Calu3 (cell line): ENCODE results near the gene TRIM33. TPM values are rescaled to one million over a fixed set of nuclear protein-coding genes. Genes with fewer than 3 reads are reported as not detected.

Experiments
- Bru-seq: library from RNA; stranded (reverse); fragments of 400-500 nt; gene quantifications from one replicate; lab custom pipeline; 2021; lab: Mats Ljungman, UMichigan
- BruChase-seq, 2 experiments: library from RNA; stranded (reverse); fragments of 400-500 nt; gene quantifications; one replicate each; lab custom pipeline; 2021; lab: Mats Ljungman, UMichigan
- BruUV-seq: library from RNA; stranded (reverse); fragments of 400-500 nt; replicated peaks from 2 replicates; lab custom pipeline; 2021; lab: Mats Ljungman, UMichigan
- CTCF ChIA-PET: fragments of 300-600 bp; sonication (Branson Sonifier 250); formaldehyde crosslinking; loops from one replicate; lab custom pipeline; 2022; ENCODE audit warnings: antibody characterized with exemption; lab: Charles Lee
- DNase-seq: peaks from one replicate; pipeline ENCODE4 v3.0.0; 2022
- H3K27ac Mint-ChIP-seq: one replicate; pipeline ENCODE4 v1.8.0; 2022; ENCODE audit warnings: mixed read lengths; ENCODE audit not compliant: unreplicated experiment
- H3K27me3 Mint-ChIP-seq: one replicate; pipeline ENCODE4 v1.8.0; 2022; ENCODE audit warnings: mixed read lengths; ENCODE audit not compliant: unreplicated experiment
- H3K36me3 Mint-ChIP-seq: one replicate; pipeline ENCODE4 v1.8.0; 2022; ENCODE audit warnings: mild to moderate bottlenecking, moderate library complexity, mixed read lengths; ENCODE audit not compliant: insufficient read depth, unreplicated experiment
- H3K4me1 Mint-ChIP-seq: one replicate; pipeline ENCODE4 v1.8.0; 2022; ENCODE audit warnings: mild to moderate bottlenecking, low read depth, mixed read lengths; ENCODE audit not compliant: unreplicated experiment
- H3K4me3 Mint-ChIP-seq: one replicate; pipeline ENCODE4 v1.8.0; 2022; ENCODE audit warnings: mild to moderate bottlenecking, low read depth, moderate library complexity, mixed read lengths; ENCODE audit not compliant: unreplicated experiment
- H3K9me3 Mint-ChIP-seq: one replicate; pipeline ENCODE4 v1.8.0; 2022; ENCODE audit warnings: low read depth, mixed read lengths; ENCODE audit not compliant: unreplicated experiment
- intact Hi-C: fragments of 100-400 bp; cut with micrococcal nuclease; formaldehyde crosslinking; loops from one replicate; pipeline ENCODE4 v1.10.0; 2022; ENCODE audit not compliant: unreplicated experiment
- long read RNA-seq: library from polyadenylated mRNA; stranded (forward); transcript quantifications from one replicate; pipeline ENCODE4 v2.0.0, GENCODE V29; 2022
- total RNA-seq: library from RNA; stranded (reverse); gene quantifications from 2 replicates; pipeline ENCODE4 v1.2.3, GENCODE V29; 2022
- TF ChIP-seq, protein P1 (sequence below): fragments of 200-600 bp; IDR thresholded peaks from one replicate; pipeline ENCODE4 v1.8.0; 2022; ENCODE audit warnings: antibody characterized with exemption; ENCODE audit not compliant: unreplicated experiment

The TRIM33 gene
- total RNA-seq (42.0 and 46.8 TPM in 2 replicates), Bru-seq, nascent RNA (percentile 93 among the genes with signal in this experiment), BruChase-seq, experiment 1, labeled RNA remaining after a 6-hour chase (percentile 79 among the genes with signal in this experiment), BruChase-seq, experiment 2, labeled RNA remaining after a 2-hour chase (percentile 83 among the genes with signal in this experiment)
- long read RNA-seq, full-length matches to known transcripts: 23 of 42 reads
- long read RNA-seq, partial matches to known transcripts: 8 of 42 reads
- long read RNA-seq, other reads (novel, unspliced or antisense): 11 of 42 reads

DNA sequence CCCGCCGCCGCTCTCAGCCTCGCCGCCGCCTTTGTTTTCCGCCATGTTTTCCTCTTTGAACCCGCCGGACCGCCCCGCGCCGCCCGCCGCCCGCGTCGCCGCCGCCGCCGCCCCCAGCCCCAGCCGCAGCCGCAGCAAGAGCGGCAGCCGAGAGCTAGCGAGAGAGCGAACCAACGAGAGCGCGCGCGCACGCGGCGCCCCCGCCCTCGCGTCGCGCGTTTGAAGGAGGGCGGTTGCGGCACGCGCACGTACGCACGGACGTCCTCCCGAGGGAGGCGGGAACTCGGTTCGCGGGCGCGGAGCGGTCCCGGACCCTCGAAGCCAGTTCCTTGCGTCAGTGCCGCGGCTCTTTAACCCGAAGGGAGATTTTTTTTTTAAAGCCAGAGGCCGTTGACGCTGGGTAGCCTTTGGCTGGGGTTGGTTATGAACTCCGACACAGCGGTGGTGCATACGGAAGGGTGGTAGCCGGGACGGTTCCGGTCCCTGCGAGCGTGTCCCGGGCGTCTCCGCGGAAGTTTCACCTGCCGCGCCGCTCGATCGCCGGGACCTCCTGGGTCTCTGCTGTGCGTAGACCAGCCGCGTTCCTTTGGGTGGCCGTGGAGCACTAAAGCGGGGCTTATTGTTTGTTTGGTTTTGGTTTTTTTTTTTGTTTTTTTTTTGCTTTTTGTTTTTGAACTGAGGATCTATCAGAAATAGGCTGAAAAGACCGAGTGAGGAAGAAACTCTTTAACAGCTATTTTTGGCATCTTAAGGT is at the start of gene TRIM33:
TSS of gene TRIM33 (minus strand) at position 172 of the 754 bp plus-strand sequence. CDS start at position 45, 127 bp downstream.
- TSS peak; percentile 95 for BruUV-seq
- peaks cover 57% of the 10 kb centered on the region for H3K36me3 Mint-ChIP-seq
- intact Hi-C loops: no loop called here
- CTCF ChIA-PET: interaction anchor here (0.6 to 1.1 kb wide), 3 partner anchors 43 to 274 kb away, joined by 3 to 4 read pairs (median 3); no protein-coding TSS in a partner anchor
- peak within 1 kb of the TSS; percentile 89 for H3K4me3 Mint-ChIP-seq
- H3K27ac Mint-ChIP-seq: peak within 1 kb of the TSS; percentile 94
- no peaks in the 10 kb centered on the region for H3K9me3 Mint-ChIP-seq
- TF ChIP-seq, protein P1, sequence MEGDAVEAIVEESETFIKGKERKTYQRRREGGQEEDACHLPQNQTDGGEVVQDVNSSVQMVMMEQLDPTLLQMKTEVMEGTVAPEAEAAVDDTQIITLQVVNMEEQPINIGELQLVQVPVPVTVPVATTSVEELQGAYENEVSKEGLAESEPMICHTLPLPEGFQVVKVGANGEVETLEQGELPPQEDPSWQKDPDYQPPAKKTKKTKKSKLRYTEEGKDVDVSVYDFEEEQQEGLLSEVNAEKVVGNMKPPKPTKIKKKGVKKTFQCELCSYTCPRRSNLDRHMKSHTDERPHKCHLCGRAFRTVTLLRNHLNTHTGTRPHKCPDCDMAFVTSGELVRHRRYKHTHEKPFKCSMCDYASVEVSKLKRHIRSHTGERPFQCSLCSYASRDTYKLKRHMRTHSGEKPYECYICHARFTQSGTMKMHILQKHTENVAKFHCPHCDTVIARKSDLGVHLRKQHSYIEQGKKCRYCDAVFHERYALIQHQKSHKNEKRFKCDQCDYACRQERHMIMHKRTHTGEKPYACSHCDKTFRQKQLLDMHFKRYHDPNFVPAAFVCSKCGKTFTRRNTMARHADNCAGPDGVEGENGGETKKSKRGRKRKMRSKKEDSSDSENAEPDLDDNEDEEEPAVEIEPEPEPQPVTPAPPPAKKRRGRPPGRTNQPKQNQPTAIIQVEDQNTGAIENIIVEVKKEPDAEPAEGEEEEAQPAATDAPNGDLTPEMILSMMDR: no peak
- no peaks in the 10 kb centered on the region for H3K27me3 Mint-ChIP-seq
- peaks cover 34% of the 10 kb centered on the region for H3K4me1 Mint-ChIP-seq
- DNase-seq: peak; percentile 87

DNA sequence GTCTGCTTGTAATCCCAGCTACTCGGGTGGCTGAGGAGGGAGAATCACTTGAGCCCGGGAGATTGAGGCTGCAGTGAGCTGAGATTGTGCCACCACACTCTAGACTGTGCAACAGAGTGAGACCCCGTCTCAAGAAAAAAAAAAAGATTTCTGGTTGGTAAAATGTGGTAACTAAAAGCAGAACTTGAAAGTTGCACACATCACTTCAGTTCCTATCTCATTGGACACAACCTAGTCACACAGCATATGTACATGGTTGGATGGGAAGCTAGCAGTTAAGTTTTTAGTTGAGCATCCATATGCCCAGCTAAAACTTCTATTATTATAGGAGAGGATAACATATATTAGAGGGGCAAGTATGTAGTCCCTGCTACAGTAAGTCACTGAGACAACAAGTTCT is 48.4 kb upstream of the TRIM33 start:
- CTCF ChIA-PET: no interaction called here
- TF ChIP-seq, protein P1: no peak
- no peak overlapping the region for H3K27ac Mint-ChIP-seq
- no peak for DNase-seq
- intact Hi-C loops: loop anchor here (2.0 kb wide), 1 partner anchor 213 kb away; no protein-coding TSS in a partner anchor
- H3K36me3 Mint-ChIP-seq: peaks cover 5% of the 10 kb centered on the region
- peaks cover 2% of the 10 kb centered on the region for H3K9me3 Mint-ChIP-seq
- no peaks in the 10 kb centered on the region for H3K4me1 Mint-ChIP-seq
- no TSS peak for BruUV-seq
- no peak overlapping the region for H3K4me3 Mint-ChIP-seq
- no peaks in the 10 kb centered on the region for H3K27me3 Mint-ChIP-seq

DNA sequence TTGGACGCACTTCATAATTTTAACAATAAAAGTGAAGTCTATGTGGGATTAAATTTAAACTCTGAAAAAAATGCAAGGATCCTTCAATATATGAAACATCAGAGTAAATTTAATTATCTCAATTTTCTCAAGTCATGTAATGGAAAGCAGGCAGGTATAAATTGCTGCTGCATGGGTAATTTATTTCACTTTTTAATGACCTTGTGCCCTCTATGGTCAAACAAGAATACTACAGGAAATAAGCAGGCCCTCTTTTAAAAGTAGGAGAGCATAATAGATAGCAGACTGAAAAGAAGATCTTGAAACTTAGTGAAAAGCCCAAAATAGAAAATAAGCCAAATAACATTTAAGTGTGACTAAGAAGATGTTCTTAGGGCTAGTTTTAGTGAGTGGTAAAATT is 47.5 kb upstream of the TRIM33 start:
- H3K27me3 Mint-ChIP-seq: no peaks in the 10 kb centered on the region
- no peak for DNase-seq
- no peaks in the 10 kb centered on the region for H3K4me1 Mint-ChIP-seq
- intact Hi-C loops: loop anchor here (2.0 kb wide), 1 partner anchor 212 kb away; no protein-coding TSS in a partner anchor
- H3K9me3 Mint-ChIP-seq: peaks cover 2% of the 10 kb centered on the region
- CTCF ChIA-PET: no interaction called here
- H3K27ac Mint-ChIP-seq: no peak overlapping the region
- no TSS peak for BruUV-seq
- H3K4me3 Mint-ChIP-seq: no peak overlapping the region
- peaks cover 5% of the 10 kb centered on the region for H3K36me3 Mint-ChIP-seq
- TF ChIP-seq, protein P1: no peak

DNA sequence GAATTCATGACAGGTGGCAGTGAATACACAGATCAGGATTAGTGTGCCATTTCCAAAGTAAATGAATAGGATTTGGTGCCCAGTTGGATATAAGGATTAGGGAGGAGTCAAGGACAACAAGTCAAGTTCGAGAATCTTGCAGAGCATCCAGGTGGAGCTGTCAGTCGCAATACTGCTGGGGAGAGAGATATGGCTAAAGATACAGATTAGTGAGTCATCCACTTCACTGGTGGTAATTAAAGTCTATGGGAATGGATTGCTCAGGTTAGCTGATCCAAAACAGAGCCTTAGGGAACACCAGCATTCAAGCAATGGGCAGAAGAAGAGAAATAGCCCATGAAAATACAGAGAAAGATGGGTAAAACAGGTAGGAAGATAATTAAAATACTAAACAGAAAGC is 43.6 kb upstream of the TRIM33 start:
- TF ChIP-seq, protein P1: no peak
- H3K27ac Mint-ChIP-seq: no peak overlapping the region
- DNase-seq: no peak
- H3K4me1 Mint-ChIP-seq: no peaks in the 10 kb centered on the region
- H3K27me3 Mint-ChIP-seq: no peaks in the 10 kb centered on the region
- intact Hi-C loops: no loop called here
- H3K36me3 Mint-ChIP-seq: no peaks in the 10 kb centered on the region
- no peaks in the 10 kb centered on the region for H3K9me3 Mint-ChIP-seq
- BruUV-seq: no TSS peak
- no peak overlapping the region for H3K4me3 Mint-ChIP-seq
- CTCF ChIA-PET: interaction anchor here (0.6 kb wide), 1 partner anchor 16 kb away, joined by 4 read pairs; no protein-coding TSS in a partner anchor
